GM21367 (cell line): Measurements from ENCODE around the gene POU6F2.
"Not testable (repeated sequence)": the region's sequence is repeated elsewhere in the genome, so short reads cannot be mapped to it uniquely, and the experiment has no call there.

Experiments
- ATAC-seq: cut with Tn5 transposase; IDR thresholded peaks from one replicate; pipeline ENCODE4 v1.9.1; 2021; ENCODE audit not compliant: unreplicated experiment

The POU6F2 gene

GRCh38 chr7:39183796-39184195 is 206.1 kb downstream of the POU6F2 start:
- no peak for ATAC-seq

- ATAC-seq, result no peak
Observed at GRCh38 chr7:39184391-39184790, 206.7 kb downstream of the POU6F2 start.

GRCh38 chr7:39186131-39186530 is 208.4 kb downstream of the POU6F2 start:
- ATAC-seq, result no peak

- no peak for ATAC-seq
Observed at GRCh38 chr7:39186671-39187070, 209.0 kb downstream of the POU6F2 start.

GRCh38 chr7:39187130-39187529 is 209.4 kb downstream of the POU6F2 start:
- ATAC-seq, result no peak

- no peak for ATAC-seq
Observed at GRCh38 chr7:39192476-39192875, 214.8 kb downstream of the POU6F2 start.

- not testable (repeated sequence) for ATAC-seq
Observed at GRCh38 chr7:39194388-39194787, 216.7 kb downstream of the POU6F2 start.

- no peak for ATAC-seq
Observed at GRCh38 chr7:39195967-39196366, 218.3 kb downstream of the POU6F2 start.

- ATAC-seq, result no peak
Observed at GRCh38 chr7:39197831-39198230, 220.1 kb downstream of the POU6F2 start.

GRCh38 chr7:39198556-39198955 is 220.8 kb downstream of the POU6F2 start:
- ATAC-seq, result no peak

- ATAC-seq, result no peak
Observed at GRCh38 chr7:39199006-39199405, 221.3 kb downstream of the POU6F2 start.

GRCh38 chr7:39199951-39200350 is 222.2 kb downstream of the POU6F2 start:
- no peak for ATAC-seq

GRCh38 chr7:39202041-39202440 is 224.3 kb downstream of the POU6F2 start:
- ATAC-seq, result no peak

- no peak for ATAC-seq
Observed at GRCh38 chr7:39210362-39210761, 232.7 kb downstream of the POU6F2 start.

- no peak for ATAC-seq
Observed at GRCh38 chr7:39211581-39211980, 233.9 kb downstream of the POU6F2 start.

- no peak for ATAC-seq
Observed at GRCh38 chr7:39212876-39213275, 235.2 kb downstream of the POU6F2 start.

GRCh38 chr7:39217783-39218182 is 240.1 kb downstream of the POU6F2 start:
- no peak for ATAC-seq

GRCh38 chr7:39219869-39220268 is 242.2 kb downstream of the POU6F2 start:
- no peak for ATAC-seq

GRCh38 chr7:39221901-39222300 is 244.2 kb downstream of the POU6F2 start:
- ATAC-seq, result no peak

- ATAC-seq, result no peak
Observed at GRCh38 chr7:39228946-39229345, 251.2 kb downstream of the POU6F2 start.

- ATAC-seq, result no peak
Observed at GRCh38 chr7:39233851-39234529, 256.3 kb downstream of the POU6F2 start.

- no peak for ATAC-seq
Observed at GRCh38 chr7:39238234-39238869, 260.6 kb downstream of the POU6F2 start.

GRCh38 chr7:39240864-39241263 is 263.2 kb downstream of the POU6F2 start:
- no peak for ATAC-seq
